ENCODE results near the gene BMERB1. TPM values are rescaled to one million over a fixed set of nuclear protein-coding genes. Genes with fewer than 3 reads are reported as not detected.
A peak's percentile ranks its signal among the peaks of the same experiment; 100 is the strongest.
"Not testable (repeated sequence)": the region's sequence is repeated elsewhere in the genome, so short reads cannot be mapped to it uniquely, and the experiment has no call there.

BMERB1 gene
- total RNA-seq, 1 donor: 57.2 TPM

GRCh38 chr16:15440852-15441251, 6.5 kb downstream of the BMERB1 start:
- peaks cover 37% of the 10 kb centered on the region for H3K4me1 ChIP-seq (ENCODE audit: insufficient read depth, low read length)
- H4K20me1 ChIP-seq (ENCODE audit: insufficient read depth, low read length): peaks cover 12% of the 10 kb centered on the region
- peaks cover 80% of the 10 kb centered on the region for H3K79me2 ChIP-seq (ENCODE audit: insufficient read depth, low read length)
- H3K27ac ChIP-seq (ENCODE audit: low read depth, low read length): peak overlapping the region; percentile 90
- H3K27me3 ChIP-seq (ENCODE audit: insufficient read depth, low read length): no peaks in the 10 kb centered on the region
- H3K4me3 ChIP-seq (ENCODE audit: insufficient read depth, low read length): no peak overlapping the region
- H3K4me2 ChIP-seq (ENCODE audit: insufficient read depth, low read length): peak overlapping the region; percentile 74
- no peaks in the 10 kb centered on the region for H3K36me3 ChIP-seq (ENCODE audit: insufficient read depth, low read length)
- no peak overlapping the region for H2AFZ ChIP-seq (ENCODE audit: low read length)
- peak; percentile 91 for DNase-seq (ENCODE audit: insufficient read length, low spot score, missing footprints)
- TF ChIP-seq, protein P1, sequence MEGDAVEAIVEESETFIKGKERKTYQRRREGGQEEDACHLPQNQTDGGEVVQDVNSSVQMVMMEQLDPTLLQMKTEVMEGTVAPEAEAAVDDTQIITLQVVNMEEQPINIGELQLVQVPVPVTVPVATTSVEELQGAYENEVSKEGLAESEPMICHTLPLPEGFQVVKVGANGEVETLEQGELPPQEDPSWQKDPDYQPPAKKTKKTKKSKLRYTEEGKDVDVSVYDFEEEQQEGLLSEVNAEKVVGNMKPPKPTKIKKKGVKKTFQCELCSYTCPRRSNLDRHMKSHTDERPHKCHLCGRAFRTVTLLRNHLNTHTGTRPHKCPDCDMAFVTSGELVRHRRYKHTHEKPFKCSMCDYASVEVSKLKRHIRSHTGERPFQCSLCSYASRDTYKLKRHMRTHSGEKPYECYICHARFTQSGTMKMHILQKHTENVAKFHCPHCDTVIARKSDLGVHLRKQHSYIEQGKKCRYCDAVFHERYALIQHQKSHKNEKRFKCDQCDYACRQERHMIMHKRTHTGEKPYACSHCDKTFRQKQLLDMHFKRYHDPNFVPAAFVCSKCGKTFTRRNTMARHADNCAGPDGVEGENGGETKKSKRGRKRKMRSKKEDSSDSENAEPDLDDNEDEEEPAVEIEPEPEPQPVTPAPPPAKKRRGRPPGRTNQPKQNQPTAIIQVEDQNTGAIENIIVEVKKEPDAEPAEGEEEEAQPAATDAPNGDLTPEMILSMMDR (IDR thresholded peaks at IDR 0.05; ENCODE audit: extremely low read depth, low read depth, low read length): no peak
- no peaks in the 10 kb centered on the region for H3K9me3 ChIP-seq (ENCODE audit: low read depth, low read length)

DNA sequence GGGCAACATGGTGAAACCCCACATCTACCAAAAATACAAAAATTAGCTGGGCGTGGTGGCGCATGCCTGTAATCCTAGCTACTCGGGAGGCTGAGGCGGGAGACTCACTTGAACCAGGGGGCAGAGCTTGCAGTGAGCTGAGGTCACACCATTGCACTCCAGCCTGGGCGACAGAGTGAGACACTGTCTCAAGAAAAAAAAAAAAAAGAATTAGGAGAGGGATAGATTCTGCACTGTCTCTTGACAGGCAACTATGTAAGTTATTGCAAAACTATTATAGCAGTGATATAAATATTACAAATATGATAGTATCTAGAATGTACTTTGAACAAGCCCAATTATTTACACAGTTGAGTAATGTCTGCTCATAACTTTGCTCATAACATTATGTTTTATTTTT, 7.8 kb downstream of the BMERB1 start:
- not testable (repeated sequence) for H3K4me3 ChIP-seq (ENCODE audit: insufficient read depth, low read length); H3K27ac ChIP-seq (ENCODE audit: low read depth, low read length); H3K4me2 ChIP-seq (ENCODE audit: insufficient read depth, low read length); H2AFZ ChIP-seq (ENCODE audit: low read length); H3K36me3 ChIP-seq (ENCODE audit: insufficient read depth, low read length); DNase-seq (ENCODE audit: insufficient read length, low spot score, missing footprints); H3K27me3 ChIP-seq (ENCODE audit: insufficient read depth, low read length); H3K9me3 ChIP-seq (ENCODE audit: low read depth, low read length)
- Histone ChIP-seq H4K20me1 (ENCODE audit: insufficient read depth, low read length) (peaks cover 20% of the 10 kb centered on the region), H3K4me1 (ENCODE audit: insufficient read depth, low read length) (peaks cover 35% of the 10 kb centered on the region), H3K79me2 (ENCODE audit: insufficient read depth, low read length) (peaks cover 77% of the 10 kb centered on the region)

GRCh38 chr16:15443753-15444152, 9.4 kb downstream of the BMERB1 start:
- Histone ChIP-seq H3K36me3 (ENCODE audit: insufficient read depth, low read length) (peaks cover 6% of the 10 kb centered on the region), H3K4me3 (ENCODE audit: insufficient read depth, low read length) (no peak overlapping the region), H3K9me3 (ENCODE audit: low read depth, low read length) (no peaks in the 10 kb centered on the region), H3K4me2 (ENCODE audit: insufficient read depth, low read length) (no peak overlapping the region), H3K27ac (ENCODE audit: low read depth, low read length) (no peak overlapping the region), H3K27me3 (ENCODE audit: insufficient read depth, low read length) (no peaks in the 10 kb centered on the region), H4K20me1 (ENCODE audit: insufficient read depth, low read length) (peaks cover 18% of the 10 kb centered on the region), H3K4me1 (ENCODE audit: insufficient read depth, low read length) (peaks cover 31% of the 10 kb centered on the region), H3K79me2 (ENCODE audit: insufficient read depth, low read length) (peaks cover 73% of the 10 kb centered on the region), H2AFZ (ENCODE audit: low read length) (no peak overlapping the region)
- no peak for DNase-seq (ENCODE audit: insufficient read length, low spot score, missing footprints)
- TF ChIP-seq, protein P1 (IDR thresholded peaks at IDR 0.05; ENCODE audit: extremely low read depth, low read depth, low read length): no peak

DNA sequence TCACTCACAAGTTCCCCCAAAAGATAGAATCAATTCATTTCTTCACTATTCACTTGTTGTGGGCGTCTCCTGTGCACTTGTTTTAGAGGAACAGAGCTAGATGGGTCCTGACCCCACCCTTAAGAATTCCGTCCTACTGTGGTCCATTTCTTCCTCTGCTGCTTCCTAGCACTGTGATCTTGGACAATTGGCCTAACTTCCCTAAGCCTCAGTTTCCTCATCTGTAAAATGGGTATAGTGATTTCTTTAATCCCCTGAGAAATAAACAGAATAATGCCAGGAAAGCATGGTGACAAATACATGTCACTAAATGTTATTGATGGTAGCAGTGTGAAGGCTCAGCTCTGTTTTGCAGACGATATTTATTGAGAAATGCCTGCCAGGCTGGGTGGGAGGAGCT, 9.9 kb downstream of the BMERB1 start:
- Histone ChIP-seq H2AFZ (ENCODE audit: low read length) (no peak overlapping the region), H3K27ac (ENCODE audit: low read depth, low read length) (no peak overlapping the region), H3K9me3 (ENCODE audit: low read depth, low read length) (no peaks in the 10 kb centered on the region), H4K20me1 (ENCODE audit: insufficient read depth, low read length) (peaks cover 14% of the 10 kb centered on the region), H3K4me1 (ENCODE audit: insufficient read depth, low read length) (peaks cover 28% of the 10 kb centered on the region), H3K27me3 (ENCODE audit: insufficient read depth, low read length) (no peaks in the 10 kb centered on the region), H3K36me3 (ENCODE audit: insufficient read depth, low read length) (peaks cover 6% of the 10 kb centered on the region), H3K4me2 (ENCODE audit: insufficient read depth, low read length) (no peak overlapping the region), H3K79me2 (ENCODE audit: insufficient read depth, low read length) (peaks cover 72% of the 10 kb centered on the region), H3K4me3 (ENCODE audit: insufficient read depth, low read length) (no peak overlapping the region)
- no peak for DNase-seq (ENCODE audit: insufficient read length, low spot score, missing footprints)
- TF ChIP-seq, protein P1 (IDR thresholded peaks at IDR 0.05; ENCODE audit: extremely low read depth, low read depth, low read length): no peak

Data from osteoblast (primary cell).